Hepatocyte (in vitro differentiated cells): ENCODE results near the gene RNPC3.
"Not testable (repeated sequence)": the region's sequence is repeated elsewhere in the genome, so short reads cannot be mapped to it uniquely, and the experiment has no call there.

ENCODE experiments used
- CTCF ChIP-seq: fragments of 200-600 bp; sonication (generic); IDR thresholded peaks from 2 replicates; pipeline ENCODE4 v1.5.1; 2016; ENCODE audit warnings: antibody characterized with exemption, mild to moderate bottlenecking; ENCODE audit not compliant: poor library complexity
- EZH2 ChIP-seq: fragments of 200-600 bp; sonication (generic); IDR thresholded peaks from 2 replicates; pipeline ENCODE4 v1.6.1; 2016; ENCODE audit warnings: antibody characterized with exemption, mild to moderate bottlenecking, borderline replicate concordance
- EZH2phosphoT487 ChIP-seq: fragments of 200-600 bp; sonication (generic); IDR thresholded peaks from one replicate; pipeline ENCODE4 v1.6.1; 2018; ENCODE audit warnings: antibody characterized with exemption, mild to moderate bottlenecking, low read depth, moderate library complexity; ENCODE audit not compliant: unreplicated experiment, severe bottlenecking

GRCh38 chr1:103561124-103561523 lies 35.6 kb downstream of the RNPC3 start:
- TF ChIP-seq CTCF, EZH2, EZH2phosphoT487: not testable (repeated sequence)
